Stimulated activated CD4-positive, alpha-beta T cell treated with anti-CD3 and anti-CD28 coated beads, Interleukin-12 subunit alpha, Interleukin-12 subunit beta, amount 100 ng/mL, for 48 hours (primary cell): ENCODE data around the gene TSPAN14.
A peak's percentile ranks its signal among the peaks of the same experiment; 100 is the strongest.
"Not testable (repeated sequence)": the region's sequence is repeated elsewhere in the genome, so short reads cannot be mapped to it uniquely, and the experiment has no call there.

Source experiments
- DNase-seq, 3 donors: peaks; one replicate each; pipeline ENCODE4 v3.0.0-alpha.2; 2020; ENCODE audit warnings: low read depth in 2 of 3, low spot score in 1 of 3

Gene TSPAN14

GRCh38 chr10:80520661-80521470 is 66.8 kb downstream of the TSPAN14 start:
- DNase-seq = no peak

- DNase-seq = no peak
These were observed 68.8 kb downstream of the TSPAN14 start for GRCh38 chr10:80522756-80523363.

- DNase-seq = no peak
These were observed 69.7 kb downstream of the TSPAN14 start for GRCh38 chr10:80523773-80524172.

GRCh38 chr10:80524190-80524909 is 70.2 kb downstream of the TSPAN14 start:
- no peak for DNase-seq

- no peak for DNase-seq
These were observed 72.1 kb downstream of the TSPAN14 start for GRCh38 chr10:80526218-80526617.

- no peak for DNase-seq
These were observed 72.6 kb downstream of the TSPAN14 start for GRCh38 chr10:80526742-80527141.

GRCh38 chr10:80528185-80528700 is 74.1 kb downstream of the TSPAN14 start:
- DNase-seq = no peak

DNA sequence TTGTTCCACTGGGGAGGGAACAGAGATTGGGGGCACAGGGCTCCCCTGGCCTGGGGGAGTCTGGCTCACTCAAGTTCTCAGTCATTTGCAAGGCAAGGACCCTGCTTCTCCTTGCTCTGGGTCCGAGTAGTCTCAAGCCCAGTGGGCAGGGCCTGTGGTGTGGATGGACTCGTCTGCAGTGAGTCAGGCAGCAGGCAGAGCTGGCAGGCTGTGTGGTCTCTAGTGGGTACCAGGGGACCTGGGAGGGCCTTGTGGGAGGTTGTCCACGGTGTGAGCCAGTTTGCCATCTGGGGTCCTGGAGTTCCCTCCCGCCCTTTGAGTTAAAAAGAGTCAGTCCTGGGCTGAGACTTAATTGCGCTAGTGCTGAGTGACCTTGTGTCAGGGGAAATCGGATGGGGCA is 74.8 kb downstream of the TSPAN14 start:
- DNase-seq = no peak

GRCh38 chr10:80529604-80530003 is 75.5 kb downstream of the TSPAN14 start:
- DNase-seq = no peak

DNA sequence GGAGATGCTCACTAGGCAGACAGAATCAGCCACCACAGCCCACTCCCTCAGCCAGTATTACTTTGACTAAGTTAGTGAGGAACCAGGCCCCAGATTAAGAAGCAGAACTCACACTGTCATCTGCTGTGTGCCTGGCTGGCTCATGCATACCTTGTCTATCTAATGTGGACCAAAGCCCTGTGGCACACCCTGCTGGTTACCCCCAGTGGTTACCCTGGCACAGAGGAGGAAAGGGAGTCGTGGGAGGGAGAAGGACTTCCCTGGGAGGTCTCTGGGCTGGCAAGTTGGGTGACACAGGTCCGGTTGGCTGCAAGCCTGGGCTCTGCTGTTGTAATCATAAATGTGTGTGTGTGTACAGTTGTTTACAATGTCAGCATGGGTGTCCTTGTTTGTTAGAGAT is 76.1 kb downstream of the TSPAN14 start:
- peak; percentile 29 to 52 (median 40) for DNase-seq

- no peak for DNase-seq
These were observed 76.7 kb downstream of the TSPAN14 start for GRCh38 chr10:80530816-80531215.

GRCh38 chr10:80532571-80532970 is 78.5 kb downstream of the TSPAN14 start:
- DNase-seq = no peak

GRCh38 chr10:80534059-80534458 is 79.9 kb downstream of the TSPAN14 start:
- not testable (repeated sequence) for DNase-seq

DNA sequence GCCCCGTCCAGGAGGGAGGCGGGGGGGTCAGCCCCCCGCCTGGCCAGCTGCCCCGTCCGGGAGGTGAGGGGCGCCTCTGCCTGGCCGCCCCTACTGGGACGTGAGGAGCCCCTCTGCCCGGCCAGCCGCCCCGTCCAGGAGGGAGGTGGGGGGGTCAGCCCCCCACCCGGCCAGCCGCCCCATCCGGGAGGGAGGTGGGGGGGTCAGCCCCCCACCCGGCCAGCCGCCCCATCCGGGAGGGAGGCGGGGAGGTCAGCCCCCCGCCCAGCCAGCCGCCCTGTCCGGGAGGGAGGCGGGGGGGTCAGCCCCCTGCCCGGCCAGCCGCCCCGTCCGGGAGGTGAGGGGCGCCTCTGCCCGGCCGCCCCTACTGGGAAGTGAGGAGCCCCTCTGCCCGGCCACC is 80.5 kb downstream of the TSPAN14 start:
- DNase-seq = not testable (repeated sequence)

- DNase-seq = peak; percentile 64 to 70 (median 69)
These were observed 81.7 kb downstream of the TSPAN14 start for GRCh38 chr10:80535671-80536360.

DNA sequence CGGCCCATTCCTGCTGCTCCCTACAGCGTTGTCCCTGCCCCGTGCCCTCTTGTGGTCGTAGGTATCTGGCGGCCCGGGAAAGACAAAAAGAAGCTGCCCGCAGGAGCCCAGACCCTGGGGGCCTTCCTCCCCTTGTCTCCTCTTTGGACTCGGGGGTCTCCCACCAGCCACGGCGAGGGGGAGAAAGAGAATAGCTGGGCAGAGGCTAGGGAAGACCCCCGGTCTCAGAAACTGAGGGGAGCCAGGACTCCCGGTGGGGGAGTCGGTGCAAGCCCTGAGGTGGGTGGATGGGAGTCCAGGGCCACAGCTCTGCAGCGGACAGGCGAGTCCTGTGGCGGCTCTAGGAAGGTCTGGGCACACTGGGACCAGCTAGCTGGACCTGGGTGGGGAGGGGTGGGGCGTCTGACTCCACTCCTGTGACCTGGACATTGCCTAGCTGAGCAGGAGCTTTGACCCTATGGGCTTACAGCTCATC is 82.3 kb downstream of the TSPAN14 start:
- DNase-seq = no peak

GRCh38 chr10:80537086-80537735 is 83.1 kb downstream of the TSPAN14 start:
- no peak for DNase-seq

GRCh38 chr10:80537736-80538480 is 83.8 kb downstream of the TSPAN14 start, which contains the start of gene SH2D4B:
TSS of gene SH2D4B (plus strand) at chr10:80537902. CDS start at chr10:80538332, 430 bp downstream.
- DNase-seq = no peak

DNA sequence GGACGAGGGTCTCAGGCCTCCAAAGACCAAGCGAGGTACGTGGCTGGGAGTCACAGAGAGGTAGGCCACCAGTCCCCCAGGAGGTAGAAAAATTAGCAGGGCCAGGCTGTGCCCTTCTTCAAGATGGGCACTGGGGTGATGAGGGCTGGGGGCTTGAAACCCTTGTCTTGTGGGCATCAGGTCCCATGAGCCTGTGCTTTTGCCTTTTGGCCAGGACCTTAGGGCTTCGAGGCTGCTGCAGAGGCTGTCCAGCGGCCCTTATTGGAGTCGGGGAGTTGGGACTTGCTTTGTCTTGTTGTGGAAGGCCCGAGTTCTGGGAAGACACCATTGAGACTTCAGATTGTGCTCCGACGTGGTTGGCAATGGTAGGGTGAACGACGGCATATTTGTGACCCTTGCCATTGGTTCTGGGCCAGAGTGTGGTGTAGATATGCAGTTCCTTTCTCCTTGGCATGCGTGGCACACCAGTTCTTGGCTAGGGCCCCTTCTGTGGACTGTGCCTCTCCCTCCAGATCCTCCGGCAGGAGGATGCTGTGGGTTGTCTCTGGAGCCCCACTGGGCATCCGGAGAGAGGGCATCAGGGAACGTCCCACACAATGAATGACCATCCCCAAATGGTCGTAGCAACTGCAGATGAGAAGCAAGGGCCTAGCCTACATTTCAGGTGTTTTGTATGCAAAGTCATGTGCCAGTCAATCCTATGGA is 84.5 kb downstream of the TSPAN14 start:
- no peak for DNase-seq
